ENCODE data around the gene CCNH. TPM values are rescaled to one million over a fixed set of nuclear protein-coding genes. Genes with fewer than 3 reads are reported as not detected.

CCNH gene
- total and polyA plus RNA-seq, 9 of the 15 experiments (the other 6 are each of a cell fraction or from before 2014, with no cell fraction given) = 100 to 213 (median 150) TPM

GRCh38 chr5:87347841-87348240 is 64.9 kb downstream of the CCNH start:
- no peak for ATAC-seq
- ChIA-PET POLR2A (no interaction called here), CTCF (ENCODE audit: low intra/inter-chr PET ratio) (no interaction called here)
- DNase-seq (ENCODE audit: extremely low read depth in 1 of 4, low spot score in 3 of 4) = no peak
- in situ Hi-C loops (cut with MboI) = no loop called here
- Histone ChIP-seq H3K9me1 (ENCODE audit: control insufficient read depth, insufficient read depth, low read length) (no peaks in the 10 kb centered on the region), H3K27me3 (ENCODE audit: control insufficient read depth in 2 of 2, insufficient read depth in 2 of 2, low read length in 2 of 2) (no peaks in the 10 kb centered on the region), H3K36me3 (ENCODE audit: control insufficient read depth, insufficient read depth, low read length) (peaks cover 31% of the 10 kb centered on the region; the same call in 2 of the 3 replicates), H3K79me2 (ENCODE audit: control insufficient read depth, insufficient read depth, low read length) (no peaks in the 10 kb centered on the region), H4K20me1 (replicated peaks; ENCODE audit: control insufficient read depth, insufficient read depth, low read length) (no peaks in the 10 kb centered on the region), H3K4me3 (no peak overlapping the region), H3K9me3 (replicated peaks; ENCODE audit: control insufficient read depth, insufficient read depth, low read depth, low read length) (no peaks in the 10 kb centered on the region), H3K9ac (ENCODE audit: insufficient read depth in 1 of 2, low read depth in 2 of 2, low read length in 2 of 2) (no peak overlapping the region), H3K4me2 (ENCODE audit: insufficient read depth, low read length) (no peak overlapping the region), H3K4me1 (replicated peaks in 1 of 2; ENCODE audit: control insufficient read depth in 2 of 2, insufficient read depth in 2 of 2, low read length in 2 of 2) (no peaks in the 10 kb centered on the region), H3K27ac (ENCODE audit: extremely low read depth, low read depth, low read length) (no peak overlapping the region), H2AFZ (ENCODE audit: low read depth, low read length) (no peak overlapping the region)
- intact Hi-C loops (cut with micrococcal nuclease) = no loop called here
- no TSS peak for BruUV-seq (replicated peaks)
- FAIRE-seq = no peak
- no peak for TF ChIP-seq MITF (IDR thresholded peaks at IDR 0.05)
- TF ChIP-seq BRF1 (IDR thresholded peaks at IDR 0.05; ENCODE audit: borderline replicate concordance, extremely low read depth, insufficient read length) = no peak
- TF ChIP-seq KLF10 (CRISPR knock-in tag; IDR thresholded peaks at IDR 0.05) = no peak
- no peak for TF ChIP-seq HDAC3 (IDR thresholded peaks at IDR 0.05; ENCODE audit: borderline replicate concordance, partially characterized antibody)
- TF ChIP-seq ZNF583 (CRISPR knock-in tag; IDR thresholded peaks at IDR 0.05) = no peak
- no peak for TF ChIP-seq ZNF282 (CRISPR knock-in tag; IDR thresholded peaks at IDR 0.05)
- TF ChIP-seq PKNOX1 (IDR thresholded peaks at IDR 0.05) = no peak
- TF ChIP-seq TAF7 (tag; IDR thresholded peaks at IDR 0.05) = no peak
- TF ChIP-seq ZC3H8 (IDR thresholded peaks at IDR 0.05) = no peak
- no peak for TF ChIP-seq ZNF707 (CRISPR knock-in tag; conservative IDR thresholded peaks at IDR 0.05)
- no peak for TF ChIP-seq CEBPZ (IDR thresholded peaks at IDR 0.05; ENCODE audit: borderline replicate concordance, low read depth, low read length)
- TF ChIP-seq ETV6 (IDR thresholded peaks at IDR 0.05; ENCODE audit: borderline replicate concordance in 1 of 2, low read depth in 2 of 2, low read length in 1 of 2) = no peak
- TF ChIP-seq ETV6 (CRISPR knock-in tag; IDR thresholded peaks at IDR 0.05; ENCODE audit: borderline replicate concordance) = no peak
- no peak for TF ChIP-seq ELK1 (CRISPR knock-in tag; IDR thresholded peaks at IDR 0.05)
- no peak for TF ChIP-seq KAT7 (CRISPR knock-in tag; IDR thresholded peaks at IDR 0.05; ENCODE audit: borderline replicate concordance)
- TF ChIP-seq SRF (CRISPR knock-in tag; IDR thresholded peaks at IDR 0.05) = no peak
- TF ChIP-seq MIER1 (IDR thresholded peaks at IDR 0.05; ENCODE audit: low read depth) = no peak
- TF ChIP-seq POLR2H (tag; IDR thresholded peaks at IDR 0.05; ENCODE audit: low read depth) = no peak

Data from K562 (cell line).